SK-N-SH (cell line): ENCODE results near the gene ARAP3. TPM values are rescaled to one million over a fixed set of nuclear protein-coding genes. Genes with fewer than 3 reads are reported as not detected.
A peak's percentile ranks its signal among the peaks of the same experiment; 100 is the strongest.

ENCODE experiments used
- CTCF ChIA-PET: fragments of 300-600, 350-600 bp; formaldehyde crosslinking; extraction: SDS; loops from one replicate; lab custom pipeline; 2021; lab: Yijun Ruan, JAX
- POLR2A ChIA-PET: fragments of 350-600 bp; sonication (Branson Sonifier 250); formaldehyde crosslinking; extraction: SDS; loops from one replicate; lab custom pipeline; 2020; ENCODE audit warnings: antibody characterized with exemption, inconsistent platforms; lab: Yijun Ruan, JAX
- DNase-seq: peaks from one replicate; pipeline ENCODE4 v3.0.0; 2012
- H2AFZ ChIP-seq: fragments of 200-600 bp; sonication (generic); 2 replicates; pipeline ENCODE4 v1.8.1; 2016; ENCODE audit warnings: antibody characterized with exemption, mild to moderate bottlenecking, low read depth
- H3F3A ChIP-seq: fragments of 200-600 bp; sonication (generic); replicated peaks from 2 replicates; pipeline ENCODE3; 2016; ENCODE audit warnings: antibody characterized with exemption, mild to moderate bottlenecking; ENCODE audit not compliant: insufficient read depth
- H3K27ac ChIP-seq, 2 experiments: fragments of 200-500 bp in 1 of 2; fragments of 200-600 bp in 1 of 2; sonication (Bioruptor generic) in 1 of 2; sonication (generic), shearing (Covaris generic) in 1 of 2; 2 replicates each; pipeline versions ENCODE4 v1.5.1 to v1.6.1; 2014 to 2016; ENCODE audit warnings: low read depth in 2 of 2, inconsistent platforms in 1 of 2, low read length in 1 of 2, mild to moderate bottlenecking in 1 of 2, mixed read lengths in 1 of 2
- H3K27me3 ChIP-seq: fragments of 200-600 bp; sonication (generic), shearing (Covaris generic); 2 replicates; pipeline ENCODE4 v1.6.1; 2016; ENCODE audit warnings: mixed run types; ENCODE audit not compliant: insufficient read depth
- H3K36me3 ChIP-seq, 2 experiments: fragments of 200-500 bp in 1 of 2; fragments of 200-600 bp in 1 of 2; sonication (Bioruptor generic) in 1 of 2; sonication (generic) in 1 of 2; replicated peaks in 1 of 2; 2 replicates each; pipeline versions ENCODE3 to v1.5.1; 2014 to 2016; ENCODE audit warnings: low read length in 1 of 2, mild to moderate bottlenecking in 1 of 2; ENCODE audit not compliant: insufficient read depth in 2 of 2, control insufficient read depth in 1 of 2
- H3K4me1 ChIP-seq, 2 experiments: fragments of 200-500 bp in 1 of 2; fragments of 200-600 bp in 1 of 2; sonication (Bioruptor generic) in 1 of 2; sonication (generic), shearing (Covaris generic) in 1 of 2; 2 replicates each; pipeline versions ENCODE4 v1.5.1 to v1.6.1; 2014 to 2016; ENCODE audit warnings: low read depth in 1 of 2, low read length in 1 of 2, mixed run types in 1 of 2; ENCODE audit not compliant: insufficient read depth in 2 of 2, control insufficient read depth in 1 of 2
- H3K4me2 ChIP-seq: fragments of 200-600 bp; sonication (generic), shearing (Covaris generic); 2 replicates; pipeline ENCODE4 v1.6.1; 2017; ENCODE audit warnings: mixed run types
- H3K4me3 ChIP-seq, 2 experiments: fragments of 200-500 bp in 1 of 2; fragments of 200-600 bp in 1 of 2; sonication (Bioruptor generic) in 1 of 2; sonication (generic), shearing (Covaris generic) in 1 of 2; 2 replicates each; pipeline versions ENCODE4 v1.5.1 to v1.8.1; 2014 to 2016; ENCODE audit warnings: low read depth in 2 of 2, inconsistent platforms in 1 of 2, low read length in 1 of 2, mild to moderate bottlenecking in 1 of 2, mixed read lengths in 1 of 2, moderate library complexity in 1 of 2
- H3K79me2 ChIP-seq: fragments of 200-600 bp; sonication (generic); 2 replicates; pipeline ENCODE4 v1.8.1; 2017; ENCODE audit warnings: mild to moderate bottlenecking; ENCODE audit not compliant: insufficient read depth
- H3K9ac ChIP-seq: fragments of 200-600 bp; sonication (generic); 2 replicates; pipeline ENCODE4 v1.6.1; 2017; ENCODE audit warnings: mixed run types
- H3K9me2 ChIP-seq: fragments of 200-600 bp; sonication (generic); 2 replicates; pipeline ENCODE4 v1.6.1; 2017; ENCODE audit warnings: mixed run types
- H3K9me3 ChIP-seq: fragments of 200-600 bp; sonication (generic); 2 replicates; pipeline ENCODE4 v1.6.1; 2017; ENCODE audit warnings: mixed run types, mild to moderate bottlenecking, moderate library complexity
- H4K20me1 ChIP-seq: fragments of 200-600 bp; sonication (generic); 2 replicates; pipeline ENCODE4 v1.6.1; 2017; ENCODE audit warnings: mild to moderate bottlenecking, mixed run types; ENCODE audit not compliant: insufficient read depth
- CHD2 ChIP-seq: fragments of 150-350 bp; IDR thresholded peaks from 2 replicates; pipeline ENCODE4 v1.6.1; 2018; ENCODE audit warnings: low read length; ENCODE audit not compliant: partially characterized antibody
- EP300 ChIP-seq, 2 experiments: IDR thresholded peaks; 2 replicates each; pipeline versions ENCODE4 v1.4.0 to v1.6.1; 2012; ENCODE audit warnings: borderline replicate concordance in 1 of 2, low read depth in 1 of 2, low read length in 1 of 2
- FOXJ3 ChIP-seq: sonication (generic); formaldehyde crosslinking; IDR thresholded peaks from 2 replicates; pipeline ENCODE4 v1.5.1; 2020; ENCODE audit warnings: mild to moderate bottlenecking, missing genetic modification reagents
- FOXM1 ChIP-seq: IDR thresholded peaks from 2 replicates; pipeline ENCODE4 v1.4.0; 2012; ENCODE audit warnings: low read depth, mild to moderate bottlenecking
- GABPA ChIP-seq: IDR thresholded peaks from 2 replicates; pipeline ENCODE4 v1.4.0; 2012; ENCODE audit warnings: low read depth, mild to moderate bottlenecking
- GATA2 ChIP-seq: sonication (generic); formaldehyde crosslinking; IDR thresholded peaks from 2 replicates; pipeline ENCODE4 v1.5.0; 2020; ENCODE audit warnings: mild to moderate bottlenecking, missing genetic modification reagents
- JUND ChIP-seq: IDR thresholded peaks from 2 replicates; pipeline ENCODE4 v1.4.0; 2012
- MXI1 ChIP-seq: IDR thresholded peaks from 2 replicates; pipeline ENCODE4 v1.6.1; 2012; ENCODE audit warnings: mild to moderate bottlenecking, low read depth, low read length, improper control_type of control experiment
- NFIC ChIP-seq: IDR thresholded peaks from 2 replicates; pipeline ENCODE4 v1.4.0; 2012; ENCODE audit warnings: borderline replicate concordance
- NRF1 ChIP-seq: IDR thresholded peaks from 2 replicates; pipeline ENCODE4 v1.6.1; 2012; ENCODE audit warnings: low read depth, mild to moderate bottlenecking, low read length
- POLR2AphosphoS5 ChIP-seq: IDR thresholded peaks from 2 replicates; pipeline ENCODE4 v1.6.1; 2012; ENCODE audit warnings: low read depth, low read length
- RAD21 ChIP-seq: IDR thresholded peaks from 2 replicates; pipeline ENCODE4 v1.6.1; 2012; ENCODE audit warnings: mild to moderate bottlenecking, low read length
- RCOR1 ChIP-seq: fragments of 150-350 bp; IDR thresholded peaks from 2 replicates; pipeline ENCODE4 v1.6.1; 2017; ENCODE audit warnings: antibody characterized with exemption, low read length
- RXRA ChIP-seq: IDR thresholded peaks from 2 replicates; pipeline ENCODE4 v1.4.0; 2012; ENCODE audit warnings: low read depth, mild to moderate bottlenecking, borderline replicate concordance
- SMC3 ChIP-seq: IDR thresholded peaks from 2 replicates; pipeline ENCODE4 v1.6.1; 2012; ENCODE audit warnings: low read depth, low read length, improper control_type of control experiment
- TAF1 ChIP-seq: IDR thresholded peaks from 2 replicates; pipeline ENCODE4 v1.6.1; 2012; ENCODE audit warnings: low read depth, mild to moderate bottlenecking, low read length, moderate library complexity, borderline replicate concordance
- TCF12 ChIP-seq: IDR thresholded peaks from 2 replicates; pipeline ENCODE4 v1.4.0; 2012
- YY1 ChIP-seq: IDR thresholded peaks from 2 replicates; pipeline ENCODE4 v1.4.0; 2012; ENCODE audit warnings: low read depth, mild to moderate bottlenecking
- WGBS: methylation state at CpG from one replicate; pipeline ENCODE4 v1.1.6; 2017; ENCODE audit warnings: low lambda C conversion rate; 5-methylcytosine and 5-hydroxymethylcytosine counted together
- polyA plus RNA-seq, 3 experiments: library from polyadenylated mRNA; depleted of rRNA; stranded (reverse); fragments of >200 nt; gene quantifications; 2 replicates each; pipeline ENCODE4 v1.2.3, GENCODE V29; 2012
- TF ChIP-seq, protein P1 (sequence below): fragments of 150-350 bp; IDR thresholded peaks from 2 replicates; pipeline ENCODE4 v1.6.1; 2017; ENCODE audit warnings: antibody characterized with exemption, low read length, low read depth, borderline replicate concordance
- TF ChIP-seq, protein P2 (sequence below): IDR thresholded peaks from 2 replicates; pipeline ENCODE4 v1.4.0; 2012; ENCODE audit warnings: low read depth
- TF ChIP-seq, protein P3 (sequence below): fragments of 150-350 bp; IDR thresholded peaks from 2 replicates; pipeline ENCODE4 v1.6.1; 2016; ENCODE audit warnings: mild to moderate bottlenecking, low read depth, low read length
- TF ChIP-seq, protein P4 (sequence below): IDR thresholded peaks from 2 replicates; pipeline ENCODE4; 2012
- TF ChIP-seq, protein P5 (sequence below): IDR thresholded peaks from 2 replicates; pipeline ENCODE4 v1.6.1; 2012; ENCODE audit warnings: mild to moderate bottlenecking, low read depth, low read length, moderate library complexity

ARAP3 gene
- polyA plus RNA-seq, 1 of the 3 experiments (the other 2 are of a cell fraction), result 6.5 TPM

DNA sequence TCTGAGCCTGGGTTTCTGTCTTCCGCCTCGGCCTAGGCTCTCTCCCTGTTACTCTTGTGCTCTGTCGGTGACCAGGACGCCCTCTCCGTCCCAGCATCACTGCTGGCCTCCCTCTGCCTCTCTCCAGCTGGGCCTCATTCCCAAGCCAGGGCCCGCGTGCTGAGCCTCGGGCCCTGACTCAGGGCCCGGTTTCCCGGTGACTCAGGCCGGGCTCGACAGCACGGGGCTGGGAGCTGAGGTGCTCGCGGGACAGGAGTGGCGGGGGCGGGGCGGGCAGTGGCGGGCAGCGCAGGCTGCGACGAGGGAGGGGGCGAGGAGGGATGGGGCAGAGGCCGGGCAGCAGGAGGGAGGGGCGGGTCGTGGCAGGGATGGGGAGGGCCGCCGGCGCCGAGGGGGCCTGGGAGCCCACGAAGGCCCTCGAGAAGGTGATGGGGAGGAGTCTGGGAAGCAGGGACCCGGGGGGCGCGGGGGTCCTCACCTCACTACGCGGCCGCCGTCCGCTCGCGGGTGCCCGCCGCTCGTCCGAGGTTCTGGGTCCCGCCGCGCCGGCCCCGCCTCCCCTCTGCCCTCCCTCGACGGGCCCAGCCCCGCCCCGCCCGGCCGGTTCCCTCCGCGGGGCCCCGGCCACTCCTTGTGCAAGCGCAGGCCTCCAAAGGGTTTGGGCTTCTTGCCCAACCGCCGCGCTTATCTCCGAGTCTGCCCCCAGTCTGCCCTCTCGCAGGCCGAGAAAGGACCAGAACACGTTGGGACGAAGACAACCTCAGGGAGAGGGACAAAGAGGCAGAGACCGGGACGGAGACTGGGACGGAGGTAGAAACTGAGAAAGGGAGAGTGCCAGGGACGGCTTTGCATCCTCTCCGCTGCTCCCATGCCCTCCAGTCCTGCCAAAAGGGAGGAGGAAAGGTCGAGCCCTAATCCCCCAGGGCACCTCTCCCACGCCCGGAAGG is at the start of gene ARAP3 (continued):
- TF ChIP-seq SMC3 (no peak), NFIC (peak; percentile 73), TAF1 (peak; percentile 61; the same call in 1 of the 2 replicates)

DNA sequence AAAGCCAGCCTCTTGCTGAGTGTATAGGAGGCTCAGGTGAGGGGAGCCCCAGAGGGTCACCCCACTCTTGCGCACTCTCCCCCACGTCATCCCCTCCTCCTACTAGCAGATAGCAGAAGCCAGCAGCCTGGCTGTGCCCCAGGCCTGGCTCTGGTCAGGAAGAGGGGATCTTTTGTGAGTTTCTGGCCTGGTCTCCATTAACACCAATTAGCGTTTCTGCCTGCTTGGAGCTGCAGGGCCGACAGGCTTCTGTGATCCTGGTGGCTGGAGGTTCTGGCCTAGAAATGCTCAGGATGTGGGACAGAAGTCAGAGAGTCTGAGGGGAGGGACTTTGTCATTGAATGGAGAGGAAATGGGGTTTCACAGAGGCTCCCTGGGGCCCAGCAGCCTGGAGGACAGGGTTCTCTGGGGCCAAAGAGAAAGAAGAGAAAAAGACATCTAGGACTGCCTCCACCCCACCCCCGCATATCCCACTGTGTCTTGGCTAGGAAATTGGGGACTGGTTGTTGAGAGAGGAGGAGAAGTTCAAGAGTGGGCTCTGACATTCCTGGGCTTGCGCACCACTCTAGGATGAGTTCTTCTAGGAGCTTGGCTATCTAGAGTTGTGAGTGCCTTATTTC is 47.5 kb upstream of the ARAP3 start:
- Histone ChIP-seq H3K9me2 (no peaks in the 10 kb centered on the region), H3F3A (no peaks in the 10 kb centered on the region), H3K27me3 (peaks cover 10% of the 10 kb centered on the region), H3K9me3 (no peaks in the 10 kb centered on the region), H2AFZ (no peak overlapping the region), H3K4me1 (peaks cover 0 to 51% of the 10 kb centered on the region in 2 experiments; a peak in 2 of 4 replicates), H3K4me2 (no peak overlapping the region)
- peak; percentile 78 for DNase-seq
- TF ChIP-seq GATA2 (CRISPR knock-in tag) (peak; percentile 89), NFIC (no peak), POLR2AphosphoS5 (no peak), FOXJ3 (CRISPR knock-in tag) (peak; percentile 87), GABPA (no peak), RCOR1 (peak; percentile 92), YY1 (no peak), MXI1 (peak; percentile 50; the same call in 1 of the 2 replicates), TAF1 (no peak), RXRA (no peak), TCF12 (peak; percentile 41; the same call in 1 of the 2 replicates), RAD21 (peak; percentile 41), FOXM1 (no peak), JUND (no peak), EP300 (IDR thresholded peaks at IDR 0.05; ENCODE audit: borderline replicate concordance in 1 of 2, low read depth in 1 of 2, low read length in 1 of 2) (peak in 1 of 2 experiments; percentile 97; a peak in 2 of 4 replicates), CHD2 (peak; percentile 93), SMC3 (no peak; the same call in 1 of the 2 replicates), NRF1 (no peak)
- TF ChIP-seq, protein P1, sequence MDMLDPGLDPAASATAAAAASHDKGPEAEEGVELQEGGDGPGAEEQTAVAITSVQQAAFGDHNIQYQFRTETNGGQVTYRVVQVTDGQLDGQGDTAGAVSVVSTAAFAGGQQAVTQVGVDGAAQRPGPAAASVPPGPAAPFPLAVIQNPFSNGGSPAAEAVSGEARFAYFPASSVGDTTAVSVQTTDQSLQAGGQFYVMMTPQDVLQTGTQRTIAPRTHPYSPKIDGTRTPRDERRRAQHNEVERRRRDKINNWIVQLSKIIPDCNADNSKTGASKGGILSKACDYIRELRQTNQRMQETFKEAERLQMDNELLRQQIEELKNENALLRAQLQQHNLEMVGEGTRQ, result no peak
- TF ChIP-seq, protein P2, sequence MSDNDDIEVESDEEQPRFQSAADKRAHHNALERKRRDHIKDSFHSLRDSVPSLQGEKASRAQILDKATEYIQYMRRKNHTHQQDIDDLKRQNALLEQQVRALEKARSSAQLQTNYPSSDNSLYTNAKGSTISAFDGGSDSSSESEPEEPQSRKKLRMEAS, result no peak
- TF ChIP-seq, protein P3, sequence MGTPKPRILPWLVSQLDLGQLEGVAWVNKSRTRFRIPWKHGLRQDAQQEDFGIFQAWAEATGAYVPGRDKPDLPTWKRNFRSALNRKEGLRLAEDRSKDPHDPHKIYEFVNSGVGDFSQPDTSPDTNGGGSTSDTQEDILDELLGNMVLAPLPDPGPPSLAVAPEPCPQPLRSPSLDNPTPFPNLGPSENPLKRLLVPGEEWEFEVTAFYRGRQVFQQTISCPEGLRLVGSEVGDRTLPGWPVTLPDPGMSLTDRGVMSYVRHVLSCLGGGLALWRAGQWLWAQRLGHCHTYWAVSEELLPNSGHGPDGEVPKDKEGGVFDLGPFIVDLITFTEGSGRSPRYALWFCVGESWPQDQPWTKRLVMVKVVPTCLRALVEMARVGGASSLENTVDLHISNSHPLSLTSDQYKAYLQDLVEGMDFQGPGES, result no peak
- TF ChIP-seq, protein P4, sequence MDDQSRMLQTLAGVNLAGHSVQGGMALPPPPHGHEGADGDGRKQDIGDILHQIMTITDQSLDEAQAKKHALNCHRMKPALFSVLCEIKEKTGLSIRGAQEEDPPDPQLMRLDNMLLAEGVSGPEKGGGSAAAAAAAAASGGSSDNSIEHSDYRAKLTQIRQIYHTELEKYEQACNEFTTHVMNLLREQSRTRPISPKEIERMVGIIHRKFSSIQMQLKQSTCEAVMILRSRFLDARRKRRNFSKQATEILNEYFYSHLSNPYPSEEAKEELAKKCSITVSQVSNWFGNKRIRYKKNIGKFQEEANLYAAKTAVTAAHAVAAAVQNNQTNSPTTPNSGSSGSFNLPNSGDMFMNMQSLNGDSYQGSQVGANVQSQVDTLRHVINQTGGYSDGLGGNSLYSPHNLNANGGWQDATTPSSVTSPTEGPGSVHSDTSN, result no peak
- TF ChIP-seq, protein P5, sequence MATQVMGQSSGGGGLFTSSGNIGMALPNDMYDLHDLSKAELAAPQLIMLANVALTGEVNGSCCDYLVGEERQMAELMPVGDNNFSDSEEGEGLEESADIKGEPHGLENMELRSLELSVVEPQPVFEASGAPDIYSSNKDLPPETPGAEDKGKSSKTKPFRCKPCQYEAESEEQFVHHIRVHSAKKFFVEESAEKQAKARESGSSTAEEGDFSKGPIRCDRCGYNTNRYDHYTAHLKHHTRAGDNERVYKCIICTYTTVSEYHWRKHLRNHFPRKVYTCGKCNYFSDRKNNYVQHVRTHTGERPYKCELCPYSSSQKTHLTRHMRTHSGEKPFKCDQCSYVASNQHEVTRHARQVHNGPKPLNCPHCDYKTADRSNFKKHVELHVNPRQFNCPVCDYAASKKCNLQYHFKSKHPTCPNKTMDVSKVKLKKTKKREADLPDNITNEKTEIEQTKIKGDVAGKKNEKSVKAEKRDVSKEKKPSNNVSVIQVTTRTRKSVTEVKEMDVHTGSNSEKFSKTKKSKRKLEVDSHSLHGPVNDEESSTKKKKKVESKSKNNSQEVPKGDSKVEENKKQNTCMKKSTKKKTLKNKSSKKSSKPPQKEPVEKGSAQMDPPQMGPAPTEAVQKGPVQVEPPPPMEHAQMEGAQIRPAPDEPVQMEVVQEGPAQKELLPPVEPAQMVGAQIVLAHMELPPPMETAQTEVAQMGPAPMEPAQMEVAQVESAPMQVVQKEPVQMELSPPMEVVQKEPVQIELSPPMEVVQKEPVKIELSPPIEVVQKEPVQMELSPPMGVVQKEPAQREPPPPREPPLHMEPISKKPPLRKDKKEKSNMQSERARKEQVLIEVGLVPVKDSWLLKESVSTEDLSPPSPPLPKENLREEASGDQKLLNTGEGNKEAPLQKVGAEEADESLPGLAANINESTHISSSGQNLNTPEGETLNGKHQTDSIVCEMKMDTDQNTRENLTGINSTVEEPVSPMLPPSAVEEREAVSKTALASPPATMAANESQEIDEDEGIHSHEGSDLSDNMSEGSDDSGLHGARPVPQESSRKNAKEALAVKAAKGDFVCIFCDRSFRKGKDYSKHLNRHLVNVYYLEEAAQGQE, result no peak
- TF ChIP-seq, all 33 proteins: peak for 8
- no peak overlapping the region for H3K4me3 ChIP-seq
- WGBS, result 38% methylated on average over 6 of the region's 6 CpGs
- H3K36me3 ChIP-seq, result no peaks in the 10 kb centered on the region
- POLR2A ChIA-PET, result interaction anchor here (1.0 to 1.4 kb wide), 4 partner anchors 26 to 149 kb away, joined by 3 read pairs; partner anchors contain the start of gene PCDH1
- no peaks in the 10 kb centered on the region for H3K79me2 ChIP-seq
- H3K9ac ChIP-seq, result no peak overlapping the region
- no peaks in the 10 kb centered on the region for H4K20me1 ChIP-seq
- CTCF ChIA-PET, result interaction anchor here (1.0 to 7.3 kb wide), 7 partner anchors 20 to 231 kb away, joined by 3 to 36 read pairs (median 11); partner anchors contain the start of gene PCDH1
- H3K27ac ChIP-seq, result peak overlapping the region in 1 of 2 experiments; percentile 96; a peak in 2 of 4 replicates
